ENCODE results near the gene NUDCD3. TPM values are rescaled to one million over a fixed set of nuclear protein-coding genes. Genes with fewer than 3 reads are reported as not detected.

The NUDCD3 gene
- total RNA-seq, 1 experiment from 2014 or later, result 82.3 TPM

DNA sequence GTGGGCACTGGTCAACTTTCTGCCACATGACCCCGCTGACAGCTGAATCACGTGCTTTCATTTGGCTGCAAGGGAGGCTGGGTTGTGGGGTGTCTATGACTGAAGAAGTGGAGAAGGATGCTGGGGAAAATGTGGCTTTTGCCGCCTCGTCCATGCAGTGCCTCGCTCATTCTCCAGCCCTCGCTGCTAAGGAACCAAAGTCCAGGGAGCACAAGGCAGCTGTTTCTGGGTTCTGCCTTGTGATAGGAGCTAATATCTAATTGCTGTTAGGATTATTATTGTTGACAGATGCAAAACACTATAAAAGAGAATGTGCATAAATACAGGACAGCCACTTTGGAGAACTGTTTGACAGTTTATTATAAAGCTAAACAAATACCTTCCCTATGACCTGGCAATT is 160.1 kb downstream of the NUDCD3 start:
- H3K27ac ChIP-seq (ENCODE audit: low read length), result no peak overlapping the region
- H3K36me3 ChIP-seq (ENCODE audit: low read depth, low read length), result no peaks in the 10 kb centered on the region
- ChIA-PET CTCF (no interaction called here), POLR2A (ENCODE audit: unreplicated experiment) (no interaction called here)
- H3K4me2 ChIP-seq (ENCODE audit: low read length), result no peak overlapping the region
- H3F3A ChIP-seq (ENCODE audit: low read length, unreplicated experiment), result no peaks in the 10 kb centered on the region
- DNase-seq, result no peak
- no peaks in the 10 kb centered on the region for H3K79me2 ChIP-seq (ENCODE audit: low read length)
- peaks cover 11% of the 10 kb centered on the region for H3K27me3 ChIP-seq (ENCODE audit: low read length)
- no peaks in the 10 kb centered on the region for H3K9me3 ChIP-seq (ENCODE audit: low read length)
- no peaks in the 10 kb centered on the region for H3K4me1 ChIP-seq (ENCODE audit: insufficient read depth, low read length)
- TF ChIP-seq EZH2phosphoT487 (IDR thresholded peaks at IDR 0.05; ENCODE audit: borderline replicate concordance, low read length) (no peak), EZH2 (IDR thresholded peaks at IDR 0.05; ENCODE audit: low read length, unreplicated experiment) (no peak)
- TF ChIP-seq, protein P1, sequence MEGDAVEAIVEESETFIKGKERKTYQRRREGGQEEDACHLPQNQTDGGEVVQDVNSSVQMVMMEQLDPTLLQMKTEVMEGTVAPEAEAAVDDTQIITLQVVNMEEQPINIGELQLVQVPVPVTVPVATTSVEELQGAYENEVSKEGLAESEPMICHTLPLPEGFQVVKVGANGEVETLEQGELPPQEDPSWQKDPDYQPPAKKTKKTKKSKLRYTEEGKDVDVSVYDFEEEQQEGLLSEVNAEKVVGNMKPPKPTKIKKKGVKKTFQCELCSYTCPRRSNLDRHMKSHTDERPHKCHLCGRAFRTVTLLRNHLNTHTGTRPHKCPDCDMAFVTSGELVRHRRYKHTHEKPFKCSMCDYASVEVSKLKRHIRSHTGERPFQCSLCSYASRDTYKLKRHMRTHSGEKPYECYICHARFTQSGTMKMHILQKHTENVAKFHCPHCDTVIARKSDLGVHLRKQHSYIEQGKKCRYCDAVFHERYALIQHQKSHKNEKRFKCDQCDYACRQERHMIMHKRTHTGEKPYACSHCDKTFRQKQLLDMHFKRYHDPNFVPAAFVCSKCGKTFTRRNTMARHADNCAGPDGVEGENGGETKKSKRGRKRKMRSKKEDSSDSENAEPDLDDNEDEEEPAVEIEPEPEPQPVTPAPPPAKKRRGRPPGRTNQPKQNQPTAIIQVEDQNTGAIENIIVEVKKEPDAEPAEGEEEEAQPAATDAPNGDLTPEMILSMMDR (conservative IDR thresholded peaks at IDR 0.05; ENCODE audit: low read depth, low read length), result no peak
- no peak overlapping the region for H3K9ac ChIP-seq (ENCODE audit: low read length)
- H4K20me1 ChIP-seq (ENCODE audit: low read length), result no peaks in the 10 kb centered on the region
- H3K4me3 ChIP-seq (ENCODE audit: low read length), result no peak overlapping the region
- H3K9me2 ChIP-seq (replicated peaks; ENCODE audit: low read length), result no peaks in the 10 kb centered on the region
- no TSS peak for BruUV-seq (replicated peaks)
- H2AFZ ChIP-seq (ENCODE audit: low read length), result no peak overlapping the region
- ATAC-seq, result no peak
- intact Hi-C loops (cut with micrococcal nuclease), result no loop called here

DNA sequence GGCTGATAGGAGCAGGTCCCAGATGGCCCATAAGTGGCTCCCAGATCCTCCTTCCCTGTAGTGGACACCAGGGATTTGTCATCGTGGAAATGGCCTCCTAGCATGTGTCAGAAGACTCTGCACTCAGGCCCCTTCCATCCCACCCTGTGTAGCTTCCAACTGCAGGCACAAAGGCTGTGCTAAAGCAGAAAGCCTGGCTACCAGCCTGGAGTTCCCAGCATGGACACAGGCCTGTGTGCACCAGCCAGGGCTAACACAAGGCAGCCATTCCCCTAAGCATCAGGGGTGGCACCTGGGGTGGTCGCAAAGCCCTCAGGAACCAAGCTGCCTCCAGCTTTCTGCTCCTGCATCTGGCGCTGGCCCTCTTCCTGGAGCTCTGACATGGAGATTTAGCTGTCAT is 160.6 kb downstream of the NUDCD3 start:
- H3K9me2 ChIP-seq (replicated peaks; ENCODE audit: low read length), result no peaks in the 10 kb centered on the region
- no peaks in the 10 kb centered on the region for H3K36me3 ChIP-seq (ENCODE audit: low read depth, low read length)
- TF ChIP-seq EZH2 (IDR thresholded peaks at IDR 0.05; ENCODE audit: low read length, unreplicated experiment) (no peak), EZH2phosphoT487 (IDR thresholded peaks at IDR 0.05; ENCODE audit: borderline replicate concordance, low read length) (no peak)
- TF ChIP-seq, protein P1 (conservative IDR thresholded peaks at IDR 0.05; ENCODE audit: low read depth, low read length), result no peak
- ATAC-seq, result no peak
- no peak overlapping the region for H3K4me2 ChIP-seq (ENCODE audit: low read length)
- H3K9ac ChIP-seq (ENCODE audit: low read length), result no peak overlapping the region
- H3K9me3 ChIP-seq (ENCODE audit: low read length), result no peaks in the 10 kb centered on the region
- intact Hi-C loops (cut with micrococcal nuclease), result no loop called here
- H3K4me3 ChIP-seq (ENCODE audit: low read length), result no peak overlapping the region
- H3K4me1 ChIP-seq (ENCODE audit: insufficient read depth, low read length), result no peaks in the 10 kb centered on the region
- no TSS peak for BruUV-seq (replicated peaks)
- H3K27ac ChIP-seq (ENCODE audit: low read length), result no peak overlapping the region
- DNase-seq, result no peak
- H3F3A ChIP-seq (ENCODE audit: low read length, unreplicated experiment), result no peaks in the 10 kb centered on the region
- H3K79me2 ChIP-seq (ENCODE audit: low read length), result no peaks in the 10 kb centered on the region
- H2AFZ ChIP-seq (ENCODE audit: low read length), result no peak overlapping the region
- ChIA-PET CTCF (no interaction called here), POLR2A (ENCODE audit: unreplicated experiment) (no interaction called here)
- H3K27me3 ChIP-seq (ENCODE audit: low read length), result peaks cover 11% of the 10 kb centered on the region
- H4K20me1 ChIP-seq (ENCODE audit: low read length), result no peaks in the 10 kb centered on the region

Other genes starting within 250 kb of the NUDCD3 start
- 0.69 and 1.2 TPM in 2 replicates for gene CAMK2B, start 165.1 kb downstream of the NUDCD3 start, total RNA-seq (2014; rRNA removed)
- gene NPC1L1, start 50.7 kb upstream of the NUDCD3 start, total RNA-seq (2014; rRNA removed), result 0.04 TPM in 1 of 2 replicates, not detected in the other
- gene DDX56, start 83.2 kb upstream of the NUDCD3 start, total RNA-seq (2014; rRNA removed), result 93.8 and 119 TPM in 2 replicates
- 70.6 and 80.0 TPM in 2 replicates for gene TMED4, start 91.6 kb upstream of the NUDCD3 start, total RNA-seq (2014; rRNA removed)
- gene OGDH, start 116.0 kb upstream of the NUDCD3 start, total RNA-seq (2014; rRNA removed), result 66.2 and 67.2 TPM in 2 replicates

All from PC-3 (cell line).